Liver (tissue), 3 donors: Measurements from ENCODE around the gene ABCG8.

ENCODE experiments used
- EGR1 ChIP-seq, 2 donors: IDR thresholded peaks; 2 replicates each; pipeline ENCODE4 v1.6.1; 2016 to 2018; ENCODE audit warnings: antibody characterized with exemption in 2 of 2, low read depth in 2 of 2
- FOXA1 ChIP-seq: IDR thresholded peaks from 2 replicates; pipeline ENCODE4 v1.6.1; 2016; ENCODE audit warnings: antibody characterized with exemption
- GABPA ChIP-seq, 2 donors: IDR thresholded peaks in 1 of 2; conservative IDR thresholded peaks in 1 of 2; 2 replicates each; pipeline ENCODE4 v1.6.1; 2016; ENCODE audit warnings: antibody characterized with exemption in 2 of 2, mild to moderate bottlenecking in 1 of 2, moderate library complexity in 1 of 2
- HNF4A ChIP-seq, 2 donors: conservative IDR thresholded peaks; 2 replicates each; pipeline ENCODE4 v1.6.1; 2016; ENCODE audit warnings: antibody characterized with exemption in 2 of 2, mild to moderate bottlenecking in 2 of 2
- HNF4G ChIP-seq: IDR thresholded peaks from 2 replicates; pipeline ENCODE4 v1.6.1; 2016; ENCODE audit warnings: antibody characterized with exemption
- NR2F2 ChIP-seq: IDR thresholded peaks from 2 replicates; pipeline ENCODE4 v1.6.1; 2016; ENCODE audit warnings: antibody characterized with exemption
- RAD21 ChIP-seq, 2 donors: IDR thresholded peaks; 2 replicates each; pipeline ENCODE4 v1.6.1; 2016; ENCODE audit warnings: antibody characterized with exemption in 2 of 2, mild to moderate bottlenecking in 2 of 2
- YY1 ChIP-seq: IDR thresholded peaks from 2 replicates; pipeline ENCODE4 v1.6.1; 2016; ENCODE audit warnings: antibody characterized with exemption, mild to moderate bottlenecking
- TF ChIP-seq, protein P1 (sequence below): fragments of 150-350 bp; IDR thresholded peaks from 2 replicates; pipeline ENCODE4 v1.5.1; 2017; ENCODE audit warnings: improper control_type of control experiment, low read depth, low read length; ENCODE audit not compliant: missing input control
- TF ChIP-seq, protein P2 (sequence below): IDR thresholded peaks from 2 replicates; pipeline ENCODE4 v1.6.1; 2016; ENCODE audit warnings: antibody characterized with exemption
- TF ChIP-seq, protein P3 (sequence below): IDR thresholded peaks from 2 replicates; pipeline ENCODE4 v1.6.1; 2016; ENCODE audit warnings: antibody characterized with exemption
- TF ChIP-seq, protein P4 (sequence below): IDR thresholded peaks from 2 replicates; pipeline ENCODE4 v1.6.1; 2016; ENCODE audit warnings: antibody characterized with exemption, mild to moderate bottlenecking
- donor health status: healthy.
- donor health status: healthy.

DNA sequence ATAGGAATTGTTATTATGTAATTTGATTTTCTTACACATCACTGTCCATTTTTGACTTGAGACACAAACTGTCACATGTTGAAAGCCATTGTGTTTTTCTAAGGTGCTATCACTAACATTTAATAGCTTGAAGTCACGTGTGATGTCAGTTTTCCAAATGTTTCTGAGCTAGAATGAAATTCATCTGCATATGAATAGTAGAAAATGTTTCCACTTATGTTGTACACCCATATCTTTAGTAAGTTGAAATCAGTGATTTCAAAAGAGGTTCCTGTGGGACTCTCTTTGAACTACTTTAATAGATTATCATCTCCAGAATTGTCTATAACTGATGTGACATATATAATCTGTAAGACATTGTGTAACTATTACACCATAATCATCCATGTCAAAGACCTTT lies 27.9 kb upstream of the ABCG8 start:
- TF ChIP-seq, protein P1, sequence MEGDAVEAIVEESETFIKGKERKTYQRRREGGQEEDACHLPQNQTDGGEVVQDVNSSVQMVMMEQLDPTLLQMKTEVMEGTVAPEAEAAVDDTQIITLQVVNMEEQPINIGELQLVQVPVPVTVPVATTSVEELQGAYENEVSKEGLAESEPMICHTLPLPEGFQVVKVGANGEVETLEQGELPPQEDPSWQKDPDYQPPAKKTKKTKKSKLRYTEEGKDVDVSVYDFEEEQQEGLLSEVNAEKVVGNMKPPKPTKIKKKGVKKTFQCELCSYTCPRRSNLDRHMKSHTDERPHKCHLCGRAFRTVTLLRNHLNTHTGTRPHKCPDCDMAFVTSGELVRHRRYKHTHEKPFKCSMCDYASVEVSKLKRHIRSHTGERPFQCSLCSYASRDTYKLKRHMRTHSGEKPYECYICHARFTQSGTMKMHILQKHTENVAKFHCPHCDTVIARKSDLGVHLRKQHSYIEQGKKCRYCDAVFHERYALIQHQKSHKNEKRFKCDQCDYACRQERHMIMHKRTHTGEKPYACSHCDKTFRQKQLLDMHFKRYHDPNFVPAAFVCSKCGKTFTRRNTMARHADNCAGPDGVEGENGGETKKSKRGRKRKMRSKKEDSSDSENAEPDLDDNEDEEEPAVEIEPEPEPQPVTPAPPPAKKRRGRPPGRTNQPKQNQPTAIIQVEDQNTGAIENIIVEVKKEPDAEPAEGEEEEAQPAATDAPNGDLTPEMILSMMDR = no peak
- TF ChIP-seq RAD21 (IDR thresholded peaks at IDR 0.05) (no peak), NR2F2 (no peak), EGR1 (IDR thresholded peaks at IDR 0.05; ENCODE audit: low read depth in 2 of 2) (no peak), FOXA1 (no peak), GABPA (IDR thresholded peaks at IDR 0.05 in 1 of 2, conservative IDR thresholded peaks at IDR 0.05 in 1 of 2) (no peak), HNF4G (no peak), YY1 (no peak), HNF4A (conservative IDR thresholded peaks at IDR 0.05) (no peak)
- TF ChIP-seq, protein P2, sequence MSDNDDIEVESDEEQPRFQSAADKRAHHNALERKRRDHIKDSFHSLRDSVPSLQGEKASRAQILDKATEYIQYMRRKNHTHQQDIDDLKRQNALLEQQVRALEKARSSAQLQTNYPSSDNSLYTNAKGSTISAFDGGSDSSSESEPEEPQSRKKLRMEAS = no peak
- TF ChIP-seq, protein P3, sequence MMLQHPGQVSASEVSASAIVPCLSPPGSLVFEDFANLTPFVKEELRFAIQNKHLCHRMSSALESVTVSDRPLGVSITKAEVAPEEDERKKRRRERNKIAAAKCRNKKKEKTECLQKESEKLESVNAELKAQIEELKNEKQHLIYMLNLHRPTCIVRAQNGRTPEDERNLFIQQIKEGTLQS = no peak
- TF ChIP-seq, protein P4, sequence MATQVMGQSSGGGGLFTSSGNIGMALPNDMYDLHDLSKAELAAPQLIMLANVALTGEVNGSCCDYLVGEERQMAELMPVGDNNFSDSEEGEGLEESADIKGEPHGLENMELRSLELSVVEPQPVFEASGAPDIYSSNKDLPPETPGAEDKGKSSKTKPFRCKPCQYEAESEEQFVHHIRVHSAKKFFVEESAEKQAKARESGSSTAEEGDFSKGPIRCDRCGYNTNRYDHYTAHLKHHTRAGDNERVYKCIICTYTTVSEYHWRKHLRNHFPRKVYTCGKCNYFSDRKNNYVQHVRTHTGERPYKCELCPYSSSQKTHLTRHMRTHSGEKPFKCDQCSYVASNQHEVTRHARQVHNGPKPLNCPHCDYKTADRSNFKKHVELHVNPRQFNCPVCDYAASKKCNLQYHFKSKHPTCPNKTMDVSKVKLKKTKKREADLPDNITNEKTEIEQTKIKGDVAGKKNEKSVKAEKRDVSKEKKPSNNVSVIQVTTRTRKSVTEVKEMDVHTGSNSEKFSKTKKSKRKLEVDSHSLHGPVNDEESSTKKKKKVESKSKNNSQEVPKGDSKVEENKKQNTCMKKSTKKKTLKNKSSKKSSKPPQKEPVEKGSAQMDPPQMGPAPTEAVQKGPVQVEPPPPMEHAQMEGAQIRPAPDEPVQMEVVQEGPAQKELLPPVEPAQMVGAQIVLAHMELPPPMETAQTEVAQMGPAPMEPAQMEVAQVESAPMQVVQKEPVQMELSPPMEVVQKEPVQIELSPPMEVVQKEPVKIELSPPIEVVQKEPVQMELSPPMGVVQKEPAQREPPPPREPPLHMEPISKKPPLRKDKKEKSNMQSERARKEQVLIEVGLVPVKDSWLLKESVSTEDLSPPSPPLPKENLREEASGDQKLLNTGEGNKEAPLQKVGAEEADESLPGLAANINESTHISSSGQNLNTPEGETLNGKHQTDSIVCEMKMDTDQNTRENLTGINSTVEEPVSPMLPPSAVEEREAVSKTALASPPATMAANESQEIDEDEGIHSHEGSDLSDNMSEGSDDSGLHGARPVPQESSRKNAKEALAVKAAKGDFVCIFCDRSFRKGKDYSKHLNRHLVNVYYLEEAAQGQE = no peak
